Measurements from ENCODE around the gene RAB11B. TPM values are rescaled to one million over a fixed set of nuclear protein-coding genes. Genes with fewer than 3 reads are reported as not detected.
"Not testable (repeated sequence)": the region's sequence is repeated elsewhere in the genome, so short reads cannot be mapped to it uniquely, and the experiment has no call there.

Gene RAB11B
- total RNA-seq, 2 experiments from 2014 or later, result 66.8 to 71.5 TPM

GRCh38 chr19:8376373-8376974 is 13.7 kb upstream of the RAB11B start:
- H3K9me3 ChIP-seq (ENCODE audit: control insufficient read depth in 1 of 2, insufficient read depth in 1 of 2, low read length in 2 of 2); H3K27me3 ChIP-seq (ENCODE audit: control insufficient read depth in 1 of 2, insufficient read depth in 2 of 2, low read length in 2 of 2); H3K36me3 Mint-ChIP-seq (ENCODE audit: low read depth); H3K27ac Mint-ChIP-seq; DNase-seq; H3K4me3 ChIP-seq (ENCODE audit: low read length); H3K4me3 Mint-ChIP-seq; H3K9me3 Mint-ChIP-seq; intact Hi-C loops (cut with DNase I, micrococcal nuclease); H3K27me3 Mint-ChIP-seq; H3K27ac ChIP-seq (ENCODE audit: low read depth in 1 of 2, low read length in 2 of 2); POLR2A ChIA-PET; H3K4me1 Mint-ChIP-seq (ENCODE audit: low read depth); H3K36me3 ChIP-seq (ENCODE audit: insufficient read depth, low read length); ATAC-seq (ENCODE audit: poor library complexity): not testable (repeated sequence)
- CTCF ChIA-PET, result interaction anchor here (0.5 kb wide), 1 partner anchor 1007 kb away, joined by 3 read pairs; no protein-coding TSS in a partner anchor
- peaks cover 11% of the 10 kb centered on the region for H3K4me1 ChIP-seq (ENCODE audit: insufficient read depth, low read length)

GRCh38 chr19:8377598-8377997 is 12.6 kb upstream of the RAB11B start:
- no peak overlapping the region for H3K27ac Mint-ChIP-seq
- ChIA-PET CTCF (interaction anchor here (1.1 kb wide), 1 partner anchor 341 kb away, joined by 3 read pairs; no protein-coding TSS in a partner anchor), POLR2A (no interaction called here)
- no peaks in the 10 kb centered on the region for H3K36me3 Mint-ChIP-seq (ENCODE audit: low read depth)
- DNase-seq (no peak), ATAC-seq (ENCODE audit: poor library complexity) (no peak)
- Histone ChIP-seq H3K9me3 (ENCODE audit: control insufficient read depth in 1 of 2, insufficient read depth in 1 of 2, low read length in 2 of 2) (no peaks in the 10 kb centered on the region), H3K36me3 (ENCODE audit: insufficient read depth, low read length) (no peaks in the 10 kb centered on the region), H3K4me3 (ENCODE audit: low read length) (no peak overlapping the region), H3K27ac (ENCODE audit: low read depth in 1 of 2, low read length in 2 of 2) (no peak overlapping the region), H3K27me3 (ENCODE audit: control insufficient read depth in 1 of 2, insufficient read depth in 2 of 2, low read length in 2 of 2) (no peaks in the 10 kb centered on the region), H3K4me1 (ENCODE audit: insufficient read depth, low read length) (peaks cover 11% of the 10 kb centered on the region)
- no peaks in the 10 kb centered on the region for H3K27me3 Mint-ChIP-seq
- peaks cover 7% of the 10 kb centered on the region for H3K4me1 Mint-ChIP-seq (ENCODE audit: low read depth)
- TF ChIP-seq CTCF (IDR thresholded peaks at IDR 0.05), result no peak
- intact Hi-C loops (cut with DNase I, micrococcal nuclease), result no loop called here
- no peak overlapping the region for H3K4me3 Mint-ChIP-seq
- H3K9me3 Mint-ChIP-seq, result no peaks in the 10 kb centered on the region

- H3K36me3 ChIP-seq (ENCODE audit: insufficient read depth, low read length); ATAC-seq (ENCODE audit: poor library complexity); intact Hi-C loops (cut with DNase I, micrococcal nuclease); H3K27me3 Mint-ChIP-seq; H3K27ac Mint-ChIP-seq; H3K4me1 Mint-ChIP-seq (ENCODE audit: low read depth); H3K4me3 Mint-ChIP-seq; DNase-seq; CTCF ChIA-PET; H3K27ac ChIP-seq (ENCODE audit: low read depth in 1 of 2, low read length in 2 of 2); H3K4me3 ChIP-seq (ENCODE audit: low read length); H3K36me3 Mint-ChIP-seq (ENCODE audit: low read depth); POLR2A ChIA-PET; H3K27me3 ChIP-seq (ENCODE audit: control insufficient read depth in 1 of 2, insufficient read depth in 2 of 2, low read length in 2 of 2); H3K9me3 ChIP-seq (ENCODE audit: control insufficient read depth in 1 of 2, insufficient read depth in 1 of 2, low read length in 2 of 2); H3K9me3 Mint-ChIP-seq: not testable (repeated sequence)
- H3K4me1 ChIP-seq (ENCODE audit: insufficient read depth, low read length), result peaks cover 11% of the 10 kb centered on the region
Measured at GRCh38 chr19:8379156-8379891, 10.8 kb upstream of the RAB11B start.

GRCh38 chr19:8384569-8384968 is 5.6 kb upstream of the RAB11B start:
- CTCF ChIA-PET; DNase-seq; H3K36me3 ChIP-seq (ENCODE audit: insufficient read depth, low read length); H3K4me3 Mint-ChIP-seq; H3K36me3 Mint-ChIP-seq (ENCODE audit: low read depth); H3K4me1 ChIP-seq (ENCODE audit: insufficient read depth, low read length); H3K27ac Mint-ChIP-seq; H3K4me1 Mint-ChIP-seq (ENCODE audit: low read depth); POLR2A ChIA-PET; intact Hi-C loops (cut with DNase I, micrococcal nuclease); ATAC-seq (ENCODE audit: poor library complexity); H3K9me3 ChIP-seq (ENCODE audit: control insufficient read depth in 1 of 2, insufficient read depth in 1 of 2, low read length in 2 of 2); H3K27me3 Mint-ChIP-seq; H3K27ac ChIP-seq (ENCODE audit: low read depth in 1 of 2, low read length in 2 of 2); H3K9me3 Mint-ChIP-seq; H3K27me3 ChIP-seq (ENCODE audit: control insufficient read depth in 1 of 2, insufficient read depth in 2 of 2, low read length in 2 of 2); H3K4me3 ChIP-seq (ENCODE audit: low read length): not testable (repeated sequence)

GRCh38 chr19:8385103-8385502 is 5.1 kb upstream of the RAB11B start:
- H3K36me3 ChIP-seq (ENCODE audit: insufficient read depth, low read length); H3K9me3 ChIP-seq (ENCODE audit: control insufficient read depth in 1 of 2, insufficient read depth in 1 of 2, low read length in 2 of 2); POLR2A ChIA-PET; H3K9me3 Mint-ChIP-seq; ATAC-seq (ENCODE audit: poor library complexity); H3K4me1 ChIP-seq (ENCODE audit: insufficient read depth, low read length); H3K4me3 Mint-ChIP-seq; H3K36me3 Mint-ChIP-seq (ENCODE audit: low read depth); H3K27ac ChIP-seq (ENCODE audit: low read depth in 1 of 2, low read length in 2 of 2); H3K4me1 Mint-ChIP-seq (ENCODE audit: low read depth); H3K4me3 ChIP-seq (ENCODE audit: low read length); CTCF ChIA-PET; H3K27ac Mint-ChIP-seq; H3K27me3 ChIP-seq (ENCODE audit: control insufficient read depth in 1 of 2, insufficient read depth in 2 of 2, low read length in 2 of 2); H3K27me3 Mint-ChIP-seq; DNase-seq: not testable (repeated sequence)
- intact Hi-C loops (cut with DNase I, micrococcal nuclease), result loop anchor here in 1 of 2 experiments (5.0 kb wide), 1 partner anchor 178 kb away; the partner anchor contains the start of gene CERS4

GRCh38 chr19:8385566-8385965 is 4.6 kb upstream of the RAB11B start:
- H3K9me3 ChIP-seq (ENCODE audit: control insufficient read depth in 1 of 2, insufficient read depth in 1 of 2, low read length in 2 of 2); H3K9me3 Mint-ChIP-seq; H3K4me1 Mint-ChIP-seq (ENCODE audit: low read depth); H3K27ac ChIP-seq (ENCODE audit: low read depth in 1 of 2, low read length in 2 of 2); POLR2A ChIA-PET; DNase-seq; H3K27me3 ChIP-seq (ENCODE audit: control insufficient read depth in 1 of 2, insufficient read depth in 2 of 2, low read length in 2 of 2); H3K4me3 Mint-ChIP-seq; H3K36me3 ChIP-seq (ENCODE audit: insufficient read depth, low read length); H3K4me1 ChIP-seq (ENCODE audit: insufficient read depth, low read length); CTCF ChIA-PET; ATAC-seq (ENCODE audit: poor library complexity); H3K27ac Mint-ChIP-seq; H3K27me3 Mint-ChIP-seq; H3K4me3 ChIP-seq (ENCODE audit: low read length); H3K36me3 Mint-ChIP-seq (ENCODE audit: low read depth): not testable (repeated sequence)
- intact Hi-C loops (cut with DNase I, micrococcal nuclease), result loop anchor here in 1 of 2 experiments (5.0 kb wide), 1 partner anchor 178 kb away; the partner anchor contains the start of gene CERS4

Measured in CD4-positive, alpha-beta T cell (primary cell).